Stimulated activated CD8-positive, alpha-beta memory T cell treated with anti-CD3 and anti-CD28 coated beads, Interleukin-7, amount 100 ng/mL, for 1 hour (primary cell): ENCODE results near the gene GLI1.
"Not testable (repeated sequence)": the region's sequence is repeated elsewhere in the genome, so short reads cannot be mapped to it uniquely, and the experiment has no call there.

ENCODE experiments used
- DNase-seq, 2 donors: peaks; one replicate each; pipeline ENCODE4 v3.0.0-alpha.2; 2020; ENCODE audit warnings: low read depth in 2 of 2

GLI1 gene

DNA sequence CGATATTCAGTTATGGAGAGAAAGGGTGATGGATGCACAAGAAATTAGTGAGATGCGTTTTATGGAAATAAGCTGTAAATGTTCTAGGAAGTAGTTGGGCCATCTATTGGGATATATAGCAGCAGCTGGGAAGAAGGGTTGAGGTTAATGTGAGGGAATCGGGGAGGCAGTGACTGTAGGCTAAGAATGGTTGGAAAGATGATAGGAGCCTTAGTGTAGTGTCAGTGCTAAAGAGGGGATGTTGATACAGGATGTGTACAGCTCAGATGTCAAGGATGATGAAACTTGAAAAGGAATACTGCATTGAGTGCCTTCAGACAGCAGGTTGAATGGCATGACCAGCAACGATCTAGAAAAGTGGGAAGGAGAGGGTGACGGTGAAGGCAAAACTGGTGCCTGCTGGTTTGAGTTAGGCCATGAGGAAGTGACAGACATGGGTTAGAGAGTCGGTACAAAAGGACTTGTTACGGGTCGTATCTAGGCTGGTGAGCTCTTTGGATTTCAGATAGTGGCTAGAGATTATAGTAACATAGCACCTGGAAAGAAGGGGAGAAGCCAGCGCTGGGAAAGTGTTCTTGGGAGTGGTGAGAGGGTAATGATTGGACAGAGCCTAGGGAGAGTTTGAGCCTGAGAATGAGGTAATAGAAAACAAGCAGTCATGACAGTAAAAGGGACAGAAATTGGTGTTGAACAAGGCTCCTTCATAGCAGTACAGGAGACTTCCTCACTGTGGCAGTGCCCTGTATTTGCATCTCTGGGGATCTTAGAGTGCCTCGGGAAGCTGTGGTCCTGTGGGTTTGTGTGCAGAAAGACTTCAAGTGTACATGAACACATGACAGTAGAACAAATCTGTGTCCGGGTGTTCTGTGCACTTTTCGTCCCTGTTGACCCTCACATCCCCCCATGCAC lies 37.9 kb downstream of the GLI1 start:
- no peak for DNase-seq

DNA sequence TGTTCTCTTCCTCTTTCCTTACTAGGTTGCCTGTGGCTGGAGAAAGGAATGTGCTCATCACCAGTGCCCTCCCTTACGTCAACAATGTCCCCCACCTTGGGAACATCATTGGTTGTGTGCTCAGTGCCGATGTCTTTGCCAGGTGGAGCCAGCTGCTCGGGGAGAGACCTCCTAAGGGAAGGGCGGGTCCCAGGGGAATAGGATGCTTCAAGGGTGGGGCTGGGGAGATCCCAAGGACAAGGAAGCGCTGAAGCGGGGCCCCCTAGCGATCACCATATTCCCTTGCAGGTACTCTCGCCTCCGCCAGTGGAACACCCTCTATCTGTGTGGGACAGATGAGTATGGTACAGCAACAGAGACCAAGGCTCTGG lies 38.5 kb downstream of the GLI1 start:
- DNase-seq: no peak

- no peak for DNase-seq
Measured at GRCh38 chr12:57498571-57498970, 39.0 kb downstream of the GLI1 start.

DNA sequence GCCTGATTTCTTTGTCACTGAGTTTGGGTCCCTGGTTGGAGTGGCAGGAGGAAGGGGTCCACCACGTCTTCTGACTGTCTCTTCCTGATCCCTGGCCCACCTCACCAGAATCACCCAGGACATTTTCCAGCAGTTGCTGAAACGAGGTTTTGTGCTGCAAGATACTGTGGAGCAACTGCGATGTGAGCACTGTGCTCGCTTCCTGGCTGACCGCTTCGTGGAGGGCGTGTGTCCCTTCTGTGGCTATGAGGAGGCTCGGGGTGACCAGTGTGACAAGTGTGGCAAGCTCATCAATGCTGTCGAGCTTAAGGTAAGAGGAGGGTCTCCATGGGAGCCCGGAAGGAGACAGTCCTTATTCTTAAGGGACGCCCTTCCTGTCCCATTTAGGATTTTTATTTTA lies 40.6 kb downstream of the GLI1 start:
- no peak for DNase-seq

DNA sequence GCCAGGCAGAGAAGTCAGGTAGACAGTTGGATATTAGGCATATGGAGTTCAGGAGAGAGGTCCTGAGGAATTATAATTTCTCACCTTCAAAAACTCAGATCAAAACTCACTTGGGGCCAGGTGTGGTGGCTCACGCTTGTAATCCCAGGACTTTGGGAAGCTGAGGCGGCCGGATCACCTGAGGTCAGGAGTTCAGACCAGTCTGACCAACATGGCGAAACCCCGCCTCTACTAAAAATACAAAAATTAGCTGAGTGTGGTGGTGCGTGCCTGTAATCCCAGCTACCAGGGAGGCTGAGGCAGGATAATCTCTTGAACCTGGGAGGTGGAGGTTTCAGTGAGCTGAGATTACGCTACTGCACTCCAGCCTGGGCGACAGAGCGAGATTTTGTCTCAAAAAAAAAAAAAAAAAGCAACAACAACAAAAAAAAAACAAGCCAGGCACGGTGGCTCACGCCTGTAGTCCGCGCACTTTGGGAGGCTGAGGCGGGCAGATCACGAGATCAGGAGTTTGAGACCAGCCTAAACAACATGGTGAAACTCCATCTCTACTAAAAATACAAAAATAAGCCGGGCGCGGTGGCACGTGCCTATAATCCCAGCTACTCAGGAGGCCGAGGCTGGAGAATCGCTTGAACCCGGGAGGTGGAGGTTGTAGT lies 42.9 kb downstream of the GLI1 start:
- not testable (repeated sequence) for DNase-seq

GRCh38 chr12:57506541-57506940 lies 47.0 kb downstream of the GLI1 start:
- DNase-seq: not testable (repeated sequence)

GRCh38 chr12:57507796-57508195 lies 48.2 kb downstream of the GLI1 start:
- not testable (repeated sequence) for DNase-seq

GRCh38 chr12:57511161-57511560 lies 51.6 kb downstream of the GLI1 start:
- DNase-seq: no peak

DNA sequence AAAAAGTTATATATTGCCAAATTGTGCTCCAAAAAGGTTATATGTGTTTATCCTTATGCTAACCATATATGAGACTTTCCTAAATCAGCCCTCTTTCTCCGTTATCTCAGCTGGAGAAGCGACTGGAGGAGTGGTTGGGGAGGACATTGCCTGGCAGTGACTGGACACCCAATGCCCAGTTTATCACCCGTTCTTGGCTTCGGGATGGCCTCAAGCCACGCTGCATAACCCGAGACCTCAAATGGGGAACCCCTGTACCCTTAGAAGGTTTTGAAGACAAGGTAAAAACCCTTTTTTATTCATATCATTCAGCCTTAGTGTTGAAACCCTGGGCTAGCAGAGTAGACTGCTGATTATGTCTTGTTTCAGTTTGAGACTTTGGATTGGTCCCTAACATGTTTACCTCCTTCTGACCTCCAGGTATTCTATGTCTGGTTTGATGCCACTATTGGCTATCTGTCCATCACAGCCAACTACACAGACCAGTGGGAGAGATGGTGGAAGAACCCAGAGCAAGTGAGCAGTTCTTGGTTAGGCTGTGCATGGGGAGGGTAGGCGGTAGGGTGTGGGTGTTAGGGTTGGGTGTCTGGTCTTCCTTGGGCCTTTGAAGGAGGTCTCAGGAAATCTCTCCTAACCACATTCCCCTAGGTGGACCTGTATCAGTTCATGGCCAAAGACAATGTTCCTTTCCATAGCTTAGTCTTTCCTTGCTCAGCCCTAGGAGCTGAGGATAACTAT lies 52.2 kb downstream of the GLI1 start:
- DNase-seq: no peak

DNA sequence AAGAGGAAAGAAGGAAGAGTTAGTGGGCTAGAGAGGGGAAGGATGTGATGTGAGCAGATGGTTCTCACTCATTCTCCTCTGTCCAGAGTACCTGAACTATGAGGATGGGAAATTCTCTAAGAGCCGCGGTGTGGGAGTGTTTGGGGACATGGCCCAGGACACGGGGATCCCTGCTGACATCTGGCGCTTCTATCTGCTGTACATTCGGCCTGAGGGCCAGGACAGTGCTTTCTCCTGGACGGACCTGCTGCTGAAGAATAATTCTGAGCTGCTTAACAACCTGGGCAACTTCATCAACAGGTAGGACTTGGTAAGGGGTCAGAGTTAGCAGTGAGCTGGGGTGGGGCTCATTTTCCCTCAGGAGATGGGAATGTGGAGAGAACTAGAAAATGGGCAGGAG lies 53.1 kb downstream of the GLI1 start:
- no peak for DNase-seq

GRCh38 chr12:57513266-57513665 lies 53.7 kb downstream of the GLI1 start:
- no peak for DNase-seq

DNA sequence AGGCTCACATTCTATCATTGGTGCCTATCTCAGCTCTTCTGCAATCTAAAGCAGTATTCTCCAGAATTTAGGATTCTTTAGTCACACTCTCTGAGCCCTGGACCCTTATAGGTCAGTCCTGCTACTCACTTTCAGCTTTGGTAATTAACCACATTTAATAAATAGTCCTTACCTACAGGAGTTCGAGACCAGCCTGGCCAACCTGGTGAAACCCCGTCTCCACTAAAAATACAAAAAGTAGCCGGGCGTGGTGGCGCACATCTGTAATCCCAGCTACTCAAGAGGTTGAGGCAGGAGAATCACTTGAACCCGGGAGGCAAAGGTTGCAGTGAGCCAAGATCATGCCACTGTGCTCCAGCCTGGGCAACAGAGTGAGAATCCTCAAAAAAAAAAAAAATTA lies 54.1 kb downstream of the GLI1 start:
- not testable (repeated sequence) for DNase-seq

GRCh38 chr12:57514246-57514645 lies 54.7 kb downstream of the GLI1 start:
- not testable (repeated sequence) for DNase-seq

GRCh38 chr12:57514720-57515407 lies 55.3 kb downstream of the GLI1 start:
- no peak for DNase-seq

DNA sequence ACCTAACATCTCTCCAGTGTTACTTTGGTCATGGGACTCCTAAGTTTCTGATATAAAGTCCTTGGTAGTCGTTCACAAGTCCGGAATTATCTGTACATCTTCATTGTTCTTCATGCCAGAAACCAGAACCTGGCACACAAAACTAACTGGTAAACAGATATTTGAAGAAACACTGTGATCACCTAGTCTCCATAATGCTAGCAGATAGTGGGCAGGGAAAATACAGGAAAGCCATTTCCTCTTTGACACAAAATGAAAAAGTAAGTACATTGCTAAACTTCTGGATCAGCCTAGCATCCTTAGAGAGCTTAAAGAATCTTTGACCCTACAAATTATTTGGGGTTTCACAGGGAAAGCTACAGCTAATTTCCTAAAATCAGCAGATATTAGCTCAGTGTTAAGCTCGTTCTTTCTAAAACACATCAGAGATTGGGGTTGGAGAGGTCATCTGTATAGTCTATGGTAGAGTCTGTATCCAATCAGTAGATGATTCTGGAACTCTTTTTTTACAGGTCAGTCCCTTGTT lies 55.9 kb downstream of the GLI1 start:
- no peak for DNase-seq

DNA sequence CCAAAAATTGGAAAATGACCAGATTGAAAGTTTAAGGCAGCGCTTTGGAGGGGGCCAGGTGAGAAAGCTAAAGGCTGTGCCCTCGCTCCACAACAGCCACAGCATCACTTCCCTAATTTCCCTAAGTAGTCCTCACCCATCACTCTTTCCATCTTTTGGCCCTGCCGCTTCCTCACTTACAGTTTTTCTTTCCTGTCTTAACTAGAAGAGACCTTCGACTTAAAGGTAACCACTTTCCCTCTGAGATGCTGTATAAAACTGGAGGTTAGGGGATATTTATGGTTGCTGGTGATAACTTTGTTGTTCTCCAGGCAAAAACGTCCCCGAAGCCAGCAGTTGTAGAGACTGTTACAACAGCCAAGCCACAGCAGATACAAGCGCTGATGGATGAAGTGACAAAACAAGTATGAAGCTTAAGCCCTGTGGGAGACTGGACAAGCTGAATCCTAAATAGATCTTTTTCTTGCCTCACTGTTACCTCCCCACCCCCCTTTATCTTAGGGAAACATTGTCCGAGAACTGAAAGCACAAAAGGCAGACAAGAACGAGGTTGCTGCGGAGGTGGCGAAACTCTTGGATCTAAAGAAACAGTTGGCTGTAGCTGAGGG lies 56.5 kb downstream of the GLI1 start:
- no peak for DNase-seq

DNA sequence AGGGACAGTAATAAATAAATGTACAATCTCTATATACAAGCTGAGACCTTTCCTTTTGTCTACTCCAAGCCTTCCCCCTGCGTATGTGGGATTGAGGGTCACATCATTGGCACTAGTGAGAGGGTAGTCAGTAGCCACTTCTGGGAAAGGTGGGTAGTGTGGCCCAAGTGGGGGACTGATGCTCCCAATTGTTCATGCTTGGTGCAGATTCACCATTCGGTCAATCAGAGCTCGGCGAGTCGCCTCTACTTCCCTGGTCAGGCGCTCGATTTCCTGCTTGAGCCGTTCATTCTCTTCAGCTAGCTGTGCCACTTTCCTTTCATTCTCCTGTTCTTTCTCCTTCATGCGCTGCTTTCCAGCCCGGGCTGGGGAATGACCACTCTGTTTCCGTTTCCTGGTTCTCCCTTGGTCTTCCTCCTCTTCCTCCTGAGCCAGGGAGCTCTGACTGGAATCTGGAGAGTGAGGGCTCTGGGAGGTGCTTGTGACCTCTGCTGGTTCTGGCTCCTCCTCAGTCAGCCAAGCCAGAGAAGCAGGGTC lies 57.1 kb downstream of the GLI1 start:
- DNase-seq: no peak

DNA sequence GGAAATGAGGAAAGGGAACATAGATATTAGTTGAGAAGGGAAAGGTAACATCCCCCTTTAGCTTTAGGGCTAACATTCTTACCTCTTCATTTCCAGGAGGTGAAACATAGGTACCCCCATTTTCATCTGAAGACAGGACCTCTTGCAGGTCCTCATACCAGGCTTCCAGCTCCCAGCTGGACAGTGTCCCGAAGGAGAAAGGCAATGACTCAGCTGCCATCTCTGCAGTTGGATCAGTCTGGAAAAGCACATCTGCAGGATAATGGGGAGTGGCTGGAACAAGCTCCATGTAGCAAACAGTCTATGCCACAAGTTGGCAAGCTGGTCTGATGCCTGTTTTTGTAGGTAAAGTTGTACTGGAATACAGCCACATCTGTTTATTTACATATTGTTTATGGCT lies 57.6 kb downstream of the GLI1 start:
- DNase-seq: no peak

DNA sequence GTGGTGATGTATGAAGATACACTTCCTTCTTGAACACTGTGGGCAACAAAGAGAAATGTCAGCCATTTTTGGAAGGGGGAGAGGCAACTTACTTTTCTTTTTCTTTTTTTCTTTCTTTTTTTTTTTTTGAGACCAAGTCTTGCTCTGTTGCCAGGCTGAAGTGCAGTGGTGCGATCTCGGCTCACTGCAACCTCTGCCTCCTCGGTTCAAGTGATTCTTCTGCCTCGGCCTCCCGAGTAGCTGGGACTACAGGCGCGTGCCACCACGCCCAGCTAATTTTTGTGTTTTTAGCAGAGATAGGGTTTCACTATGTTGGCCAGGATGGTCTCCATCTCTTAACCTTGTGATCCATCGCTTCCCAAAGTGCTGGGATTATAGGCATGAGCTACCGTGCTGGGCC lies 58.1 kb downstream of the GLI1 start:
- DNase-seq: not testable (repeated sequence)

- no peak for DNase-seq
Measured at GRCh38 chr12:57518176-57518919, 58.8 kb downstream of the GLI1 start.
